ENCODE results near the gene C16orf74. TPM values are rescaled to one million over a fixed set of nuclear protein-coding genes. Genes with fewer than 3 reads are reported as not detected.

C16orf74 gene
- polyA plus RNA-seq, 4 donors = 2.8 to 5.8 (median 3.9) TPM

DNA sequence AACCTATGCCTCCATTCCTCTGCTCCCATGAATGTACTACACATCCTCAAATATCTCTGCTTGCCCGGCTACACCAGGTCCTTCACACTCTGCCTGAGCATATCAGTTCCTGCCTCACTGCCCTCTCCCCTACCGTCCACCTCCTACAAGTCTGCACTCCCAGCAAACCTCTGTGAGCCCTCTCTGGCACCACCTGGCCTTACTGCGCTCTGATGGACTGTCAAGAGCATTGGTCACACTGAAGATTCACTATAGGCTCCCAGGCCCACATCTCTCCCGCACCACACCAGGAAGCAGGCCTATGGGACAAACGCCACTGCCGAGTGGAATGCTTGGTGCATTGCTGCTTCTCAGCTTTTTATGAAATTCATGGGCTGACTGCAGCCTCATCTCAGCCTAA, 71.0 kb downstream of the C16orf74 start:
- no peak for DNase-seq (ENCODE audit: low read depth in 4 of 4, low spot score in 2 of 4)

DNA sequence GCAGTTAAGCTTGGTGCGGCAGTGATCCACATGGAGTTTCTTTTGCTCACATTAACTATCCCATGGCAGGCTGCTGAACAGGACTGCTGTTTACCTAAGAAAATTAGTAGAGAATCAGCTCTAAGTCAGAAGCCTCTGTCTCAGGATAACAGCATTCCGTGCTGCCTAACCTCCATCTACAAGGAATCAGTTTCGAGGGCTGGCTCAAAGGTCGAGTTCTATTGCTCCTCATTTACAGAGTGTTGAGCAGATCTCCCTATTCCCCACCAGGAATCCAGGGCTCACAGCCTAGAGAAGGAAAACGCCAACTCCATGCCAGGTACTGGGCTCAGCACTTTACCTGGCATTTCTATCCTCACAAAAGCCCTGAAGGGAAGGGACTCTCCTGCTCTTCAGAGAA, 72.1 kb downstream of the C16orf74 start:
- no peak for DNase-seq (ENCODE audit: low read depth in 4 of 4, low spot score in 2 of 4)

DNA sequence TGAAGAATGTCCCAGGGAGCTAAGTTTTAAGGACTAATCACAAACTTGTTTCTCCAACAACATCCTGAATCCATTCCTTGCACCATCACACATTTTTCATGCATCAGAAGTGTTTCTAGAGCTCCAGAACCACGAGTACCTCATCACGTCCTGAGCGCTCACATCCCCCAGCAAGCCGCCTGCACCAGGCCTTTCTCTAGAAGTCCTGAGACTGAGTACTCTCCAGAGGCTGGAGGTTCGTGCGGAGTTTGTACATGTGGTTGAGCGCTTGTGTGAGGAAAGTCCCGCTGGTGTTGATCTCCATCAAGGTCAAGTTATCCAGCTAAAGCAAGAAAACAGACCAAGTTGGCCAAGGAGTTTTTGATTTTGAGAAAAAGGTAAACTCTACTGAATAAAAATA, 72.9 kb downstream of the C16orf74 start:
- no peak for DNase-seq (ENCODE audit: low read depth in 4 of 4, low spot score in 2 of 4)

DNA sequence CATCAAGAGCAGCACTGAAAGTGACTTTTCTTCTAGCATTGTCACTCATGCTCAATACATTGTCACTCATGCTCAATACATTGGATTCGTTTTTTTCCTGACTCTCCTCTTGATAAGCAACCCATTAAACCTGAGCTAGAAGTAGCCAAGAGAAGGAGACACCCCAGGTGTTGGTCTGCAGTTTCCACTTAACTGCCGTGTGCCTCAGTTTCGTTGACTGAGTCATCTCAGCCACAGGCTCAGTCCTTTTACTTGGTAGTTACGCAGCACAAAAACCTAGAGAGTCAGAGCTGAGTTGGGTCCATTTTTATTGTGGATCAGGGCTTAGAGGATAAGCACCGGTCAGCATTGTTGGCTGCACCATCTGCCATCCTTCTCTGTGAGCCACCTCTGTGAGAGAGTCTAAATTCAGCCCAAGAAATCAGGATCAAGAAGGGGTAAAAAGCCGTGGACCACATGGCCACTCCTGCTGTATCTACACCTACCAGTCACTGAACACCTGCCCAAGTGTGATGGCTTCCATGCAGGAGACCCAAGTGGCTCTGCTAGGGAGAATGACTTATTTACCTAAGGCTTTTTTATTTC, 73.4 kb downstream of the C16orf74 start:
- DNase-seq (ENCODE audit: low read depth in 4 of 4, low spot score in 2 of 4) = no peak

DNA sequence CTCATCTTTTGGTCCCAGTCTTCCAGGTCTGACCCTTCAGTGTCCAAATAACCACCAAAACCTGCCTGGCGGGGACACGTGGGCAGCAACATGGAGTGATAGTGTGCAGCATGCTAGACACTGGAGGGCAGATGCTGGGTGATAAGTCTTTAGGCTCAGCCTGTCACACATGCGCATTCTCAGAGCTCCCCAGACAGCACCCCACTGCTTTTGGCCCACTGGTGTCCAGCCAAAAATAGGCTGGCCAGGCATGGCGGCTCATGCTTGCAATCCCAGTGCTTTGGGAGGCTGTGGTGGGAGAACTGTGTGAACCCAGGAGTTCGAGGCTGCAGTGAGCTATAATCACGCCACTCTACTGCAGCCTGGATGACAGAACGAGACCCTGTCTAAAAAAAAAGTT, 74.4 kb downstream of the C16orf74 start:
- DNase-seq (ENCODE audit: low read depth in 4 of 4, low spot score in 2 of 4) = no peak

DNA sequence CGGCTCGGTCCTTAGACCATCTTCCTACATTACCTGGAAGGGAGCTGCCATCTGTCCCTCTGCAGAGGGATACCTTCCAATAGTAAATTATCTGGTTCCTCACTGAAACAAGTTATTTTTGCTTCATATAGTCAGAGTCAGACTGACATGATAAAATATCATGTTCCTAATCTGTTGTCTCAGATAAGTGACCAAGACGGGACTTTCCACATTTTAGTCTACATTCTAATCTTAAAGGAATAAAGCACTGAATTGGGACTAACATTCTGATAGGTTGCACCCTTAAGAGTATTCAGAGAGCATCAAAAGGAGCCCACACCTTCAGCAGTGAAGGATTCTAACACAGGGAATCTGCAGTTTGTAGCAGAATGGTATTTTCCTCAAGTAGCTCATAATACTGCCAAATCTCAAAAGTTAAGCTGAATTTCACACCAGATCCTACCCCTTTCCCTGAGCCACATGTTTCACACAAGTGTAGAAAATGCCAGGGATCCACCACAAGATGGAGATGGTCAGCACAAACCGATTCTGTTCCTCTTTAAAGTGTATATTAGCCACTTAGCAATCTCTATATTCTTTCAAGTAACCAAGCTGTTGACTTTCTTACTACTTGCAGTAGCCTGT, 75.5 kb downstream of the C16orf74 start:
- no peak for DNase-seq (ENCODE audit: low read depth in 4 of 4, low spot score in 2 of 4)

DNA sequence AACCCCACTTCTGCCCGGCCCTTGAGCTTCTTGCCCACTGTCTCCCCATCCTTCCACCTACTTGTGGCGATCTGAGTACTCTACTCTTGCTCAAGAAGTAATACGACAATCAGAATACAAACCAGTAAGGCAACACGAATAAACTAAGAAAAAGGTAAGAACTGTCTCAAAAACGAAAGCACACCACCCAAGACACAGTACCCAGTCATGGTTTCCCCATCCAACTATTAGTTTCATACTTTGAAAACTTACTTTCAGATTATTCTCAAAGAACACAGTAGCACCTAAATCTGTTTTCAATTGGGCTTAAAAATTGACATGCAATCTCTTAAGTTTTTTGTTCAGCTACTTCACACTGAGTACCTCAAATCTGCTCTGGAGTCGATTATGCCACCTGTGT, 76.1 kb downstream of the C16orf74 start:
- no peak for DNase-seq (ENCODE audit: low read depth in 4 of 4, low spot score in 2 of 4)

DNA sequence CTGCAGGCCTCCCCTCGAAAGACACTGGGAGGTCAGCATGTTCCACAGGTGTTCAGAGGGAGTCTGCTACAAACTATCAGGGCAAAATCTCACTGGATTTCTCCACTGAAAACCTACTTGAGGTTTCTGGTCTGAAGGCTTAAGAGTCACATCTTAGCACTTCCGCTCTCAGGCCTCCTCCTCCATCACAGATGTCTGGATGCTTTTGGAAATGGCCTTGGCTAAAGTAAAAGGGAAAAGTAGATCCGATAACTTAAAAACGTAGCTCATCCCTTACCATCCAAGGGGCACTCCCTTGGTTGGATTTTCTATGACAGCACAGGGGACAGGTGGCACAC, 76.5 kb downstream of the C16orf74 start:
- no peak for DNase-seq (ENCODE audit: low read depth in 4 of 4, low spot score in 2 of 4)

DNA sequence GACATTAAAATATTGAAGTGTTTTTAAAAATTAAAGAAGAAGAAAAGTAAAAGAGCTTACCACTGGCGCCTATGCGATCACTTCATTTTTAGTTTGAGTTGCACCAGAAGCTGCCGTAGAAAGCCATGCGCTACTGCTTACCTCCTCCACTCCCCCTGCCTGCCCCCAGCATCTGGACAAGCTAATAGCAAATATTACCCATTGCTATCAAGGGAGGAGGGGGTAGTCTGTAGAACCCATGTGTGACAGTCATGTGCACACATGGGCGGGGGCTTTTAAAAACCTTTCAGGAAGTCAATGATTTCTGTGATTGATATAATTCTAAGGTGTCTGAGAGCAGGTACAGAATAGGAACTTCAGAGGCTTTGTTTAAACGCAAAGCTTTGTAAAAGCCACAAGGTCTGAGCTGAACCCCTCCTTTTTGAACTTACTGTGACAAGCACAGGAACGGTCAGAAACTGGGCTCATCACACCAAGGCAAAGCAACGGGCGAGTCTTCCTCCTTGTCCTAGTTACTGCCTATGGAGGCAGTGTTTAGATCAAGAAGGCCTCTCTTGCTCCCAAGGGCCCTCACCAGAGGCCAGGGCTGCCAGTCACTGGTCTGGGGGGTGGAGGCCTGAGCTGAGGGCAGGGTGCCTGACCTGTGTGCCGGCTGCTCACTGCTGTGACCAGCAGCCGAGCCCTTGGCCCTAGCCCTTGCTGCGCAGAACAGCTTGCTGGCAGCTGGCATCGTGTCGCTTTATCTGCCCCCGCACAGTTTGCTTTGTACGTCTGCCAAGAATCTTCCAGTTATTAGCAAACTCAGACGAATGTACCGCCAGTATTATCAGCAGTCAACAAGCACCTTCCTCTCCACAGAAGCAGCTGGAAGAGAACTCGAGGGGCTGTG, 77.1 kb downstream of the C16orf74 start:
- no peak for DNase-seq (ENCODE audit: low read depth in 4 of 4, low spot score in 2 of 4)

DNA sequence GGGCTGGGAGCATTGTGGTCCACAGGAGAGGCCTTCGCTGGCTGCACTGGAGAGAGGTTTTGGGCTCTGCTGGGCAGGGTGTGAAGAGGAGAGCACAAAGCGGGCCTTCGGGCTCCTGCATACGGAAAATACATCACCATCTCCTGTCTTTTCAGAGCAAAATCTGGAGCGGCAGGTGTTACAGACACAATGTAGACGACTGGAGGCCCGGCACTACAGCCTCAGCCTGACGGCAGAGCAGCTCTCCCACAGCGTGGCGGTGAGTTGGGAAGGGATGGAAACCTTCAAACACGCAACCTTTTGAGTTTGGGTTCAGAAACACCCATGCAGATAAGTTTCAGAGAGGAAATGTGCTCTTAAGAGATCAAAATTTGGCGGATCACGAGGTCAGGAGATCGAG, 80.1 kb downstream of the C16orf74 start:
- no peak for DNase-seq (ENCODE audit: low read depth in 4 of 4, low spot score in 2 of 4)

DNA sequence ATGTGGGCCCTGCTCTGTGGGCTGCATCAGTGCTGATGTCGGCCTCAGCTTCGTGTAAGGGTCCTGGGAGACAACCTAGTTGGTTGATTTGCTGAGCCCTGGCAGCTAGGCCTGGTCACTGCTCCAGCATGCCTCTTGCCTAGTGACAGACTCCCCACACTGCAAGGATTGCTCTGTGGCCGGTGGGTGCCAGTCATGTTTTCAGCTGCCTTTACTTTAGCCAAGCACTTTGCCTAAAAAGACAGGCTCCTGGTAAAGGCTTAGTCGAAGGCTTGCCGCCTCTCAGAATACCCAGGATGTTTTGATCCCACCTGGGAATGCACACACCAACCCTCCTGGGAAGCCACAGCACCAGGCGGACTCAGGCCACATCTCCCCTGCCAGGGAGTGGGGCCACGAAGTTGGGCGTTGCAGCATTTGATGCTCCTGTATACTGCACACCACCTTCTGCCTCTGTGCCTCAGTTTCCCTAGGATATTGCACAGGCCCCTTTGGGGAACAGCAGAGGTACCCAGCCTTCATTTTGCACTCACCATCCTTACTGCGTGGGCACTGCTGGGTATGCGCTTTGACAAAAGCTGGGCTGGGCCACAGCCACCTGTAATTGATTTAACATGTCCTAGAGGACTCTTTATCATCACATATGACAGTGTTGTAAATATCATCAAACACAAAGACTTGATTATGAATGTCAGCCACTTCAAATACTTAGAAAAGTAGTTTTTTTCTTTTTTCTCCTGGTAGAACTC, 82.0 kb downstream of the C16orf74 start:
- DNase-seq (ENCODE audit: low read depth in 4 of 4, low spot score in 2 of 4) = no peak

DNA sequence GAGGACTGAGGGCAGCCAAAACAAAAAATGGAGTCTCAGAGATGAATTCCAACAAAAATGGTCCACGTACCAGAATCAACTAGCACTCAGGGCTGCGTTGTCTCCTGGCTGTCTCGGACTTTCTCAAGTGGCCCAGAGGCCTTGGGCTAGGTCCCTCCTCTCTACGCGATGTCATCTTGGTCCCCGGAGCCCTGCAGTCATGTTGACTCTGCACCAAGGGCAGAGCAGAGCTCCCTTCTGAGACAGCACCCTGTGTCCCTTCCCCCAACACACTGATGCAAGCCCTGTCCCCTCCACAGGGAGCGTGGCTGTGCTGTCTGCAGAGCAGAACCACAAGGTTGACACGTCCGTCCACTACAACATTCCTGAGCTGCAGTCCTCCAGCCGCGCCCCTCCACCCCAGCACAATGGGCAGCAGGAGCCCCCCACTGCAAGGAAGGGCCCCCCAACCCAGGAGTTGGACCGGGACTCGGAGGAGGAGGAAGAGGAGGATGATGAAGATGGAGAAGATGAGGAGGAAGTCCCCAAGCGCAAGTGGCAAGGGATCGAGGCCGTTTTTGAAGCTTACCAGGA, 83.0 kb downstream of the C16orf74 start:
- DNase-seq (ENCODE audit: low read depth in 4 of 4, low spot score in 2 of 4) = no peak

DNA sequence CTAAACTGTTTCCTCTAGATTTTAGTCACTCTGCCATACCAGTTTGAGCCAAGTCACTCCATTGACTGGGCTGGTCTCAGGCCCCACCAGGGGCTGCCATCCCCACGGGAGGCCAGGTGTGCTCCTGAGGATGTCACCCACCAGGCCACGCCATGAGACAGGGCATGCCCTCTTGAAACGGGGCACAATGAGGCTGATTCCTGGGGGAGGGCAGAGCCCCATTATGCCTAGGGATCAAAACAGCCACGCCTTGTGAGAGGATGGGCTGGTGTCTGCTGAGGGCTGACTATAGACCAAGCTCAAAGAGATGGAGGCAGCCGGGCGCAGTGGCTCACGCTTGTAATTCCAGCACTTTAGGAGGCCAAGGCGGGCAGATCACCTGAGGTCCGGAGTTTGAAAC, 83.6 kb downstream of the C16orf74 start:
- no peak for DNase-seq (ENCODE audit: low read depth in 4 of 4, low spot score in 2 of 4)

DNA sequence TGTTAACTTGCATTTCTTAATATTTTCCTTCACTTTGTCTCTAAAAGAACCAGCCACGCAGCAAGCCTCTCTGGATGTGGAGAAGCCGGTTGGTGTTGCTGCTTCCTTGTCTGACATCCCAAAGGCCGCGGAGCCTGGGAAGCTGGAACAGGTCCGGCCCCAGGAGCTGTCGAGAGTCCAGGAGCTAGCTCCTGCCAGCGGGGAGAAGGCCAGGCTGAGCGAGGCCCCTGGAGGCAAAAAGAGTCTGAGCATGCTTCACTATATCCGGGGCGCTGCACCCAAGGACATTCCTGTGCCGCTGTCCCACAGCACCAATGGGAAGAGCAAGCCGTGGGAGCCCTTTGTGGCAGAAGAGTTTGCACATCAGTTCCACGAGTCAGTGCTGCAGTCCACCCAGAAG, 85.0 kb downstream of the C16orf74 start:
- no peak for DNase-seq (ENCODE audit: low read depth in 4 of 4, low spot score in 2 of 4)

DNA sequence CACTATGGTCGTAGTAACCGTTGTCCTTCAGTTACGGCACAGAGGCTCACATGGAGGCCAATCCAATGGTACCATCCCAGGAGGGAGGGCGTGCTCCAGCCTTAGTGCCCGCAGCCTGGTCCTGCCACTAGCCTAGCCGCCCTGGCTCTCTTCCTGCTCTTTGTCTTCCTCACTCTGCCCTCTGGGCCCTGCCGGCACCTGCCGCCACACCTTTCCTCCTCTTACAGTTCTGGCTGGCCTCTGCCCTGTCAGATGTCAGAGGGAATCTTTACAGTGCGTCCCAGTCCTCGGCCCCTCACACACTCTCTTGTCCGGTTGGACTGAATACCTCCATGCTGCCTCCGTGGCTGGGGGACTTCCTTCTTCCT, 85.5 kb downstream of the C16orf74 start:
- DNase-seq (ENCODE audit: low read depth in 4 of 4, low spot score in 2 of 4) = no peak

DNA sequence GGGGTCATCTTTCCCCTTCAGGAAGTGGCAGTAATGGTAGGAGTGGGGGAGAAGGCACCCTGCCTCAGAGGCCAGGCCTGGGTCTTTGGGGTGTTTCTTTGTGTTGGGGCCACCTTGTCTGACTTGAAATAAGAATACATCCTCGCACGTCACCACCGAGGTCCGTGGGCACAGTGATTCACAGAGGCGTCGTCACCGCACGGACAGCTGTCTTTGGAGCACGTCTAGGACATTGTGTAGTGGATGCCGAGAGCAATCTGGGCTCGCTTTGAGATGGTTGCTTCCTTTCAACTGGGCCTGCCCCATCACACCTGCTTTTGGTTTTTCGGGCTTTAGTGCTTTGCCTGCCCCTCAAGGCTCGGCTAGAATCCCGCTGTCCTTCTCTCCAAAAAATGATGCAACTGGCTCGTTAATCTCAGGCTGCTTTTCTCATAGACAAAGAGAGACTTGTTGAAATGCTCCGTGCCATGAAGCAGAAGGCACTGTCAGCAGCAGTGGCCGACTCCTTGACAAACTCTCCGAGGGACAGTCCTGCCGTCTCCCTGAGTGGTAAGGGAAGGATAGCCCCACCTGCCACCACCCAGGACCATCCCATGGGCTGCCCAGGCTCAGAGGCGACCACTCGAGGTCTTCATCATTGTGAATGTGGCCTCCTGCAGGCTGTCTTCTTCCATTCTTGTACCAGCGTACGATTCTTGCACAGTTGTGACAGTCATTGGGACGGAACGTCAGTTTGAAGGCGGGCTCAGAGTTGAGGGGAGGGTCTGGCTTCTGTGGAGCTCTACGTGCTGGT, 86.1 kb downstream of the C16orf74 start:
- no peak for DNase-seq (ENCODE audit: low read depth in 4 of 4, low spot score in 2 of 4)

DNA sequence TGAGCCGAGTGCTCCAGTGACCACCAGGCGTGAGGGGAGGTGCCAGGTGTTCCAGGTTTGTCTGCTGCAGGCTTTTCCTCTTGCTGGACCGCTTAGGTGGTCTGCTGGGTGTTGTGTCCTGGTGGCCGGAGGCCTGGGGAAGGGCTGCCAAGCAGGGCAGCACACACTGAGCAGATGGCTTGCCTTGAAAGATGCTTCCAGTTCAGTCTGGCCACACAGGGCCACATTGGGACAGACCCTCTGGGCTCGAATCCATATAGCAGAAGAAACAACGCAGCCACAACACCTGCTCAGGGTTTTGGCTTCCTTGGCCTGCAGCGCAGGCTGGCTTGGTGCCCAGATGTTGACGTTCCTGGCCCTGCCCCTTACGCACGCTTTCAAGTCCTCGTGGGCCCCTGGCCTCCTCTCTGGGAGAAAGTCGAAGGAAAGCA, 87.0 kb downstream of the C16orf74 start:
- no peak for DNase-seq (ENCODE audit: low read depth in 4 of 4, low spot score in 2 of 4)

DNA sequence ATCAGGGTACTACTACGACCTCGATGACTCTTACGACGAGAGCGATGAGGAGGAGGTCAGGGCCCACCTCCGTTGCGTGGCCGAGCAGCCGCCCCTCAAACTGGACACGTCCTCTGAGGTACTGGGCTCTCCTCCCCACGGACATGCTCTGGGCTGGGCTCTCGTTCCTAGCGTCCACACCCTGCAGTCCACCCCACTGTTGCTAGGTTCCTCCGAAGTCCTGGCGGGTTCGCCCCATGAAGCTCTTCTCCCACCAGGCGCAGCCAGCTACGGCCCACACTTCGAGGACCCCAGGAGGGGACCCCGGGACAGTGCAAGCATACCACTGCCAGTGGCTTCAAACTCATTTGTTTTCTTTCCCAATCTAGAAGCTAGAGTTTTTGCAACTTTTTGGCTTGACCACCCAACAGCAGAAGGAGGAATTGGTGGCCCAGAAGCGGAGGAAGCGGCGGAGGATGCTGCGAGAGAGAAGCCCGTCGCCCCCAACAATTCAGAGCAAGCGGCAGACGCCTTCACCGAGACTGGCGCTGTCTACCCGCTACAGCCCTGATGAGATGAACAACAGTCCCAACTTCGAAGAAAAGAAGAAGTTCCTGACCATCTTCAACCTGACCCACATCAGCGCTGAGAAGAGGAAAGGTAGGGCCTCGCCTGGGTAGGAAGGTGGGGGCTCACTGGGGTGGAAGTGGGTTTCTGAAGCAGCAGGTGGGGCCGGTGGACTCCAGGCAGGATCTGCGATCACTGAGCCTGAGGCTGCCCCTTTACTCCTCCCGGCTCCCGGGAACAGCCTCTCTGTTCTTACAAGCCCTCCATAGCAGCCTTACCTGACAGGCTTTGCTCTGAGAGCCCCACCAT, 87.7 kb downstream of the C16orf74 start:
- DNase-seq (ENCODE audit: low read depth in 4 of 4, low spot score in 2 of 4) = no peak

DNA sequence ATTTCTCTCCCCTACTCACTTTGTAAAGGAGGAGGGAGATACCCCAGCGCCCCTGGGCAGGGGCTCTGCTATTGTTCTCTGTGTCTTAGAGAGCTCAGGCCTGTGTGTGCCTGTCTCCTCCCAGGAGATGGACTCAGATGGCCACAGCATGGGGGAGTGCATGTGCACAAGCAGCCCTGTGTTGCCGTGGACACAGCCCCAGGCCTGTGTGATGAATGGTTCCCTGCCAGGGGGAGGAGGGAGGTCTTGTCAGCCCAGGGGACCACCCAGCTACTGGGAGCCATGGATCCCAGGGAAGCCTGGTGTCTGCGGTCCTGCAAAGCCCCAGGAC, 88.4 kb downstream of the C16orf74 start:
- peak in 1 of 4 donors; percentile 37 for DNase-seq (ENCODE audit: low read depth in 4 of 4, low spot score in 2 of 4)
